Posterior cingulate gyrus (tissue), 11 donors: ENCODE measurements around the gene NAA60.
A peak's percentile ranks its signal among the peaks of the same experiment; 100 is the strongest.

Source experiments
- DNase-seq, 10 donors: peaks; one replicate each; pipeline versions ENCODE4 v3.0.0 to v3.0.0-alpha.2; 2020 to 2021; ENCODE audit warnings: mixed read lengths in 3 of 10
- intact Hi-C: fragments of 100-400 bp; cut with DNase I; formaldehyde crosslinking; loops from one replicate; pipeline ENCODE4 v1.15.1; 2023

Gene NAA60

DNA sequence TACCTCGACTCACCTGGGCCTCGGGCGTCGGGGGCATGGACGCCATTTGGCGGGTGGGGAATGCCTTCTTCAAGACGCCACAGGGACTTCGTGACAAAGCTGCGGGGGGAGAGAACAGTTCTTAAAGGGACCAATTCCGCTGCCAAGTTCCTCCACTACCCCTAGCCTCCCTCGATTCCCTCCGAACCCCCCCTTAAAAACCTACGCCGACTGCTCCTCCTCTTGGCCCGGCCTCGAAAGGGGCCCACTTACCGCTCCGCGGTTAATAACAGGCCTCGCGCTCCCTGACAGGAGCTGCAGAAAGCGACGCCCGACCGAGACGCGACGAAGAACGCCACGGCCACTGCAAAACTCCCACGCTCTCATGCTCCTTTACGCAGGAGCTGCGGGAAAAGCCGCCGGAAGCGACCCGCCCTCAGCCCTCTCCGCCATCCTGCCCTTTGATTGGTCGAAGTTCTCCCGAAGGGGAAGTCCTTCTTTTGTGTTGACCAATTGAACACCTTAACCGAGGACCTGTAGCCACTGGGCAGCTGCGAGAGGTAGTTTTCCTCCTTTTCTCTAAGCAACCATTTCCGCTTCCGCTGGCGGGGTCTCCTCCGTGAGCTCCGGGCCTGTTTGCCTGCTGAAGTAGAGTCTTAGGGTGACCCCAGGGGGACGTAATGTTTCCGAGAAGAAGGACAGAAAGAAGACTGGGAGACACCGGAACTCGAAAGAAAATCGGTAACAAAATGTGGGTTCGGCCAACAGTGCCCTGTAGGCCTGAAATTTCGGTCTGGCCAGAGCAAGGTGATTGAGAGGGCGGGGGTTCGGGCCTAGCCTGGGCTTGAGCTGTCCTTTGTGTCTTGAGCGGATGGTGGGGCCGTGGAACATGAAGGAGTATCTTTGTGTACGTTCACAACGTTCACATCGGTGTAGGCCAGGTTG, at the start of gene NAA60, which contains the start of gene ZNF597:
Gene NAA60 (plus strand): TSS at position 573 of the 924 bp plus-strand sequence. CDS start 32,548 bp downstream, outside the sequence.
Gene ZNF597 (minus strand): TSS at position 397 of the 924 bp plus-strand sequence. CDS start 351 bp downstream, at position 46.
- DNase-seq: peak; percentile 70 to 97 (median 83)
- intact Hi-C loops: no loop called here

- intact Hi-C loops: loop anchor here (2.0 kb wide), 3 partner anchors 36 to 118 kb away; partner anchors contain the start of genes TIGD7, ZNF263 and ZNF75A
- no peak for DNase-seq
These were observed 43.1 kb upstream of the NAA60 start for GRCh38 chr16:3400446-3400778.

DNA sequence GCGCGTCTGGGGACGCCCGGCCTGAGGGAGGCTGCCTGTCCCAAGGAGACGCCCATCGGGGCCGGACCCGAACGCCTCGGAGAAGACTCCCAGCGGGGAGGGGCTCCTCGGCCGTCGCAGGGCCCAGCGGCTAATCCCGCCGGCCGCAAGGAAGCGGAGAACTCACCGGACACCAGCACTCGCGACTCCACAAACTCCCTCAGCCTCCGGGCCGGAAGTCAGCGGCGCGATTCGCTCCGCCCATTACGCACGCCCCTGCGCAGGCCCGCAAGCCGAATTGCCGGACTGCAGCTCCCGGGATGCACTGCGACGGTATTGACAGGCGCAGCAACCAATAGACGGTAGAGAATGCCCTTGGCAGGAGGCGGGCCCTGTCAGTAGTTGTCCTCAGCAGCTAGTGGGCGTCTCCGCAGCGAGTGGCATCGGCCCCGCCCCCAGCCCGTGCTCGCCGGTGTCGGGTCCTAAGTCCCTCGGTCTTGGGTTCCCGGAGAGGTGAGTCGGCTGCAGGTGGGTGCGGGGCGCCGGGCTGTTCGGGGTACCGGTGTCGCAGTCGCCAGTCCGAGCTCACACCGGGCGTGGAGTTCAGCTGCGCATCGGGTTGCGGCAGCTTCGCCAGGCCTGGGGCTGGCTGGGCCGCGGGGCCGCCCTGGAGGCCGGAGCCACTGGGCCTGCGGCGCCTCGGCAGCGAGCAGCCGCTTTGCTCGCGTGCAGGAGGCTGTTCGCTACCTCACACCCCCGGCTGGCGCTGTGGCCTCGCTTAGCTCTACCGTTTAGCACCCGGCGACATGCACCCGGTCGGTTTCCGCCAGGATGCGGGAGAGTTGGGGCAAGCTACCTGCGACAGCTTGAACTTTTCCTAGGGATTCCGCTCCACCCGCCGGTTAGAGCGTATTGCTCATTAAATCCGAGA, 42.4 kb upstream of the NAA60 start, which contains the start of the genes ZNF174 and ZSCAN32:
Gene ZNF174 (plus strand): TSS at position 437 of the 910 bp plus-strand sequence. CDS start 790 bp downstream, outside the sequence.
Gene ZSCAN32 (minus strand): TSS at position 226 of the 910 bp plus-strand sequence. CDS start 3,447 bp downstream, outside the sequence.
- DNase-seq: peak; percentile 98 to 100 (median 99)
- intact Hi-C loops: loop anchor here (1.0 to 2.0 kb wide), 4 partner anchors 36 to 118 kb away; partner anchors contain the start of genes TIGD7, ZNF263 and ZNF75A

DNA sequence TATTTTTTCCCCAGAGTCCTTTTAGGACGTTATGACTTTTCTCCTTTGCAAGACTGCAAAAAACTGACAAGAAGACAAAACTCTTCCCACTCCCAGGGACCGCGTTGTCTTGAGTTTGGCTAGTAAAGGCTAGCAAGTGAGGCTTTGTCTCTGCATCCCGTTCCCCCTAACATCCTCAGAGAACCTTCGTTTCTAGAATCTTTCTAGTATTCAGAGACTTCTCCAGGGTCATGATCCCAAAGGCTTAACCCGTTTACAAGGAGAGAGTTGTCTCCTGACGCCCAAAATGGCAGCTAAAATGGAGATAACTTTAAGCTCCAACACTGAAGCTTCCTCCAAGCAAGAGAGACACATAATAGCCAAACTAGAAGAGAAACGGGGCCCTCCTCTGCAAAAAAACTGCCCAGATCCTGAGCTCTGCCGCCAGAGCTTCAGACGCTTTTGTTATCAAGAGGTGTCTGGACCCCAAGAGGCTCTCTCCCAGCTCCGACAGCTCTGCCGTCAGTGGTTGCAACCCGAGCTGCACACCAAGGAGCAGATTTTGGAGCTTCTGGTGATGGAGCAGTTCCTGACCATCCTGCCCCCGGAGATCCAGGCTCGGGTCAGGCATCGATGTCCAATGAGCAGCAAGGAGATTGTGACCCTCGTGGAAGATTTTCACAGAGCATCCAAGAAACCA, 41.6 kb upstream of the NAA60 start:
- intact Hi-C loops: loop anchor here (1.0 to 2.0 kb wide), 4 partner anchors 37 to 119 kb away; partner anchors contain the start of genes TIGD7, ZNF263 and ZNF75A
- no peak for DNase-seq

DNA sequence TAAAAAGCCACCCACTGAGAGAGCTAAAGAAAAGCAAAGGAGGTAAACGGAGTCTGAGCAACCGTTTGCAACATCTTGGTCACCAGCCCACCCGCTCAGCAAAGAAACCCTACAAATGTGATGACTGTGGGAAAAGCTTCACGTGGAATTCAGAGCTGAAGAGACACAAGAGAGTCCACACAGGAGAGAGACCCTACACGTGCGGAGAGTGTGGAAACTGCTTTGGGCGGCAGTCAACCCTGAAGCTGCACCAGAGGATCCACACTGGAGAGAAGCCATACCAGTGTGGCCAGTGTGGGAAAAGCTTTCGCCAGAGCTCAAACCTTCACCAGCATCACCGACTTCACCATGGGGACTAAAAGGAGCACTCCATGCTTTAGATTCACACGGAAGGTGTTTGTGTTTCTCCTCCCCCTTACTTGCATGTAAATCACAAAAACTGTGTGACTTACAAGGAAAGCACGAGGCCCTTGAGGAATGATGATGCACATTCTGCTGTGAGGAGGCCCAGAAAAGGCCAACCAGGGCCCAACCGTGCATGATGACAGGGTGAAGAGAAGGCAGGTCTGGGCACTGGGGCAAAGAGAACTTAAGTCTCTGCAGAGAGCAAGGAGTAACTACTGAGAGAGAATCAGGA, 34.8 kb upstream of the NAA60 start:
- no peak for DNase-seq
- intact Hi-C loops: no loop called here

DNA sequence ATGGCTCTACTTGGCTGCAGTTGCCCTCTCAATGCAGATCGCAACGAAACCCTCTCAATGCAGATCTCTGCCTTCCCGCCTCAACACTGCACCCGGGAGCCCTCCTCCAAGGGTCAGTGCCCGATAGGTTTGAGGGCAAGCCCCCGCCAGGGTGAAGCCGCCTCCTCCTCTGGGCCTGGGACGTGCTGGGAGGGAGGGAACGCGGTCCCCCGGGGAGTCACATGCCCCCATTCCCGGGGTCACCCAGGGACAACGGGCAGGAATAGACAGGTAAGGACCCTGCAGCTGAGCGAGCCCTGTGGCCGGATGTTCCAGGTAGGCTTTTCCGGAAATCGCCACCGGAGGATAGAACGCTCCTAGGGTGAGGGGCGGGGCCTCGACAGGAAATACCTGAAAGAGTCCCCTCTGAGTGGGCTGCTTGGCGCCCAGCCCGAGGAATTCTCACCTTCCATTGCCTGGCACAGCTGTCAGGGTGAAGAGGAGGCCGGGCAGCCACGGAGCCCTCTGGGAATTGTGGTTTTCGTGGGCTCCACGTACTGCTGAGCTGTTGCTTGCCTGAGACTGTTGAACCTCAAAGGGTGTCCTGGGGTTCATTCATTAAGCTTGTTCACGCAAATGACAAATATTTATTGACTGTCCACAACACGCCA, 29.6 kb upstream of the NAA60 start:
- DNase-seq: peak in 1 of 10 donors; percentile 76
- intact Hi-C loops: loop anchor here (2.0 kb wide), 1 partner anchor 19 kb away; no protein-coding TSS in a partner anchor

GRCh38 chr16:3431779-3432219, 11.7 kb upstream of the NAA60 start:
- peak in 7 of 10 donors; percentile 14 to 92 (median 48) for DNase-seq
- intact Hi-C loops: loop anchor here (2.0 kb wide), 1 partner anchor 19 kb away; no protein-coding TSS in a partner anchor

DNA sequence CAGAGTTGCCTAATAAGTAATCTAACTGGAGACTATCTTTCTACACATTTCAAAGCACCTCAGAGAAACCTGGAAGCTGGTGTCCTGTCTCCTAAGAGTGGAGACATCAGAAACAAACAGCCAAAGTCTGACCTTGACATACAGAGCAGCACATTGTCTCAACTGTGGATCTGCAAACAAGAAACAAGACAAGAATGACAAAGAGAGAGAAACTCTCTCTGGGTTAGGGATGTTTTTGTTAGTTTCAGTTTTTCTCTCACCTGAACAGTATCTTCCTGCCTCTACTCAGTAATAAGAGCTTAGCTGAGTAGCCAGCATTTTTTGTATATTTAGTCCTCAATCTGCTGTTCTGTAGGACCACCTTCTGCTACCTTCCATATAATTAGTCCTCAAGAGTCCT, 9.1 kb upstream of the NAA60 start:
- intact Hi-C loops: no loop called here
- DNase-seq: no peak

DNA sequence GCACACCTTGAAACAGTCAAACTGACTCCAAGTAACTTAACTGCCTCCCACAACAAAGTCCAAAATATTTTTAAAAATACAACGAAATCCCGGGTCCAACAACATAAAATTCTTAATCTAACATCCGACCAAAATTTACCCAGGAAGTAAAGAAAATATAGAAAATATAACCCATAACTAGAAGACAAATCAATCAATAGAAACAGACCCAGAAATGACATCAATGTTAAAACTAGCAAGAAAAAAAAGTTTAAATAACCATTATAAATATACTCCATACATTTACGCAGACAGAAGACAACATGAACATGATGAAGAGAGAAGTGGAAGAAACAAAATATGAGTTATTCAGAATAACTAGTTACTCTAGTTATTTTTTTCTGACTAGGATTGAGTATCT, 3.8 kb upstream of the NAA60 start:
- no peak for DNase-seq
- intact Hi-C loops: no loop called here

DNA sequence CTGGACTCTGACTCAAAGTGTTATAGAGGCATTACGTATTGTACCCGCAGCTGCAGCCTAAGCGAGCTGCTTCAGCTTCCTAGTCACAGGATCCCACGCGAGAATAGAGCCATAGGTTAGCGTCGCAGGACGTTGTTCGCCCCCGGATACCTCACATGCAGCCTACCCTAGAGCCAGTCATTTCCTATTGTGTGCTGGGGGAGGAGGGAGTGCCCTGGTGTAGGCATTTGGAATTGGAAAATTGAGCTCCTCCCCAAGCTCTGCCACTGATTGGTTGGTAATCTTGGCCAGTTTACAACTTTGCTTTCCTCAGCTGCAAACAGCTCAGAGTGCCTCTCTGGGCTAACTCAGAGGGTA, 530 bp downstream of the NAA60 start:
- intact Hi-C loops: no loop called here
- DNase-seq: no peak

DNA sequence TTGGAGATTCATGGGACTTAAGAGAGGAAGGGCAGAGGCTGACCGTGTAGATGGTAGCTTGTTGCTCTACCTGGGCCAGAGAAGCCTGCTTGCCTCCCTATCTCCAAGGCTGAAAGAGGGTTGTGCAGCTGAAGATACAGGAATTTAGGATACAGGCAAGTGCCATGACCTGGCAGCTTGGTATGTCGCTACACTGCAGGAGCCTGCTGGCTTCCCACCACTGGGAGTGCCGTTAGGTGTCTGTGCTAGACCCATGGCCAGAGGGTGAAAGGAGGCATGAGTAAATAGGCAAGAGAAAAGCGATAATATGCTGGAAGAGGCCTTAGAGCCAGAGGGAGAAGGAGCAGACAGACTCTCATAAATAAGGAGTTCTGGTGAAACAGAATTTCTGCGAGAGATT, 10.6 kb downstream of the NAA60 start:
- intact Hi-C loops: no loop called here
- DNase-seq: no peak

GRCh38 chr16:3454631-3455147, 11.2 kb downstream of the NAA60 start:
- intact Hi-C loops: loop anchor here (5.0 kb wide), 1 partner anchor 172 kb away; the partner anchor contains the start of gene ZNF263
- no peak for DNase-seq

GRCh38 chr16:3457434-3458252, 14.2 kb downstream of the NAA60 start:
- intact Hi-C loops: loop anchor here (1.0 to 5.0 kb wide), 5 partner anchors 43 to 175 kb away; partner anchors contain the start of genes TIGD7, ZNF174, ZNF263 and ZNF75A

GRCh38 chr16:3458278-3458851, 14.9 kb downstream of the NAA60 start:
- intact Hi-C loops: loop anchor here (1.0 to 5.0 kb wide), 2 partner anchors 57 to 176 kb away; partner anchors contain the start of genes ZNF174, ZNF263 and ZSCAN32

More at GRCh38 chr16:3457434-3458252, 14.2 kb downstream of the NAA60 start:
- DNase-seq: peak; percentile 77 to 98 (median 87)

GRCh38 chr16:3458852-3459361, 15.4 kb downstream of the NAA60 start:
- peak in 1 of 10 donors; percentile 50 for DNase-seq

More at GRCh38 chr16:3458278-3458851, 14.9 kb downstream of the NAA60 start:
- DNase-seq: peak in 2 of 10 donors; percentile 30 to 82

GRCh38 chr16:3459401-3460090, 16.1 kb downstream of the NAA60 start:
- intact Hi-C loops: loop anchor here (5.0 kb wide), 1 partner anchor 177 kb away; the partner anchor contains the start of gene ZNF263
- no peak for DNase-seq

More at GRCh38 chr16:3458852-3459361, 15.4 kb downstream of the NAA60 start:
- intact Hi-C loops: loop anchor here (1.0 to 5.0 kb wide), 2 partner anchors 58 to 177 kb away; partner anchors contain the start of genes ZNF174, ZNF263 and ZSCAN32
